ENCODE results near the gene COLEC11.

GRCh38 chr2:3636586-3637310, 41.8 kb downstream of the COLEC11 start:
- TF ChIP-seq CTCF (IDR thresholded peaks at IDR 0.05) (no peak), POLR2AphosphoS5 (IDR thresholded peaks at IDR 0.05) (no peak), POLR2A (IDR thresholded peaks at IDR 0.05) (no peak), EP300 (IDR thresholded peaks at IDR 0.05) (no peak)
